CD14-positive monocyte (primary cell): ENCODE measurements around the gene CCDC178. TPM values are rescaled to one million over a fixed set of nuclear protein-coding genes. Genes with fewer than 3 reads are reported as not detected.

Experiments used
- DNase-seq, 3 donors: peaks; one replicate each; pipeline ENCODE4 v3.0.0-alpha.2; 2011 to 2022
- H2AFZ ChIP-seq: 2 replicates; pipeline ENCODE4 v1.6.0; 2012; ENCODE audit warnings: mild to moderate bottlenecking, low read depth, low read length, inconsistent platforms; ENCODE audit not compliant: insufficient read depth, poor library complexity, severe bottlenecking
- H3K27ac ChIP-seq, 2 donors: 1 replicate in 1 of 2; 2 replicates in 1 of 2; pipeline ENCODE4 v1.5.1; 2012 to 2013; ENCODE audit warnings: low read length in 2 of 2, control low read depth in 1 of 2, inconsistent platforms in 1 of 2, low read depth in 1 of 2, mild to moderate bottlenecking in 1 of 2
- H3K27me3 ChIP-seq, 2 donors: one replicate each; pipeline versions ENCODE4 v1.6.0 to v1.6.1; 2011 to 2013; ENCODE audit warnings: low read length in 2 of 2; ENCODE audit not compliant: control insufficient read depth in 2 of 2, insufficient read depth in 2 of 2
- H3K36me3 ChIP-seq, 2 donors: replicated peaks in 1 of 2; 1 replicate in 1 of 2; 2 replicates in 1 of 2; pipeline versions ENCODE4 v1.5.1 to v1.6.1; 2012 to 2013; ENCODE audit warnings: low read length in 2 of 2, control low read depth in 1 of 2, inconsistent platforms in 1 of 2, mild to moderate bottlenecking in 1 of 2; ENCODE audit not compliant: insufficient read depth in 2 of 2, control insufficient read depth in 1 of 2
- H3K4me1 ChIP-seq, 2 donors: 1 replicate in 1 of 2; 2 replicates in 1 of 2; pipeline versions ENCODE4 v1.5.1 to v1.6.1; 2012 to 2013; ENCODE audit warnings: low read length in 2 of 2, control low read depth in 1 of 2, inconsistent platforms in 1 of 2, mild to moderate bottlenecking in 1 of 2, moderate library complexity in 1 of 2; ENCODE audit not compliant: insufficient read depth in 2 of 2, control insufficient read depth in 1 of 2
- H3K4me2 ChIP-seq: replicated peaks from 2 replicates; pipeline ENCODE3; 2012; ENCODE audit warnings: low read length, moderate library complexity, mild to moderate bottlenecking; ENCODE audit not compliant: poor library complexity, severe bottlenecking; ENCODE audit errors: extremely low read depth
- H3K4me3 ChIP-seq, 3 experiments: fragments of 200-600 bp in 1 of 3; sonication (generic) in 1 of 3; replicated peaks in 1 of 3; 1 replicate in 2 of 3; 2 replicates in 1 of 3; pipeline ENCODE4 v1.5.1; 2011 to 2013; ENCODE audit warnings: low read length in 3 of 3, mild to moderate bottlenecking in 3 of 3, control low read depth in 2 of 3, low read depth in 2 of 3, inconsistent platforms in 1 of 3, moderate library complexity in 1 of 3
- H3K79me2 ChIP-seq: 2 replicates; pipeline ENCODE4 v1.6.0; 2012; ENCODE audit warnings: mild to moderate bottlenecking, control low read depth, inconsistent platforms, low read length, moderate library complexity; ENCODE audit not compliant: insufficient read depth
- H3K9ac ChIP-seq: 2 replicates; pipeline ENCODE4 v1.6.0; 2017; ENCODE audit warnings: low read length, mild to moderate bottlenecking; ENCODE audit not compliant: insufficient read depth, poor library complexity, severe bottlenecking
- H3K9me3 ChIP-seq, 2 donors: replicated peaks in 1 of 2; 1 replicate in 1 of 2; 2 replicates in 1 of 2; pipeline versions ENCODE4 v1.5.1 to v1.6.1; 2012 to 2013; ENCODE audit warnings: low read length in 2 of 2, control low read depth in 1 of 2; ENCODE audit not compliant: control insufficient read depth in 1 of 2, insufficient read depth in 1 of 2
- H4K20me1 ChIP-seq: 2 replicates; pipeline ENCODE4 v1.6.0; 2012; ENCODE audit warnings: mild to moderate bottlenecking, low read length, control low read depth, moderate library complexity; ENCODE audit not compliant: insufficient read depth
- H3K27ac Mint-ChIP-seq, 7 donors: one replicate each; pipeline ENCODE4 v1.8.0; 2020; ENCODE audit warnings: mild to moderate bottlenecking in 7 of 7, mixed read lengths in 7 of 7, moderate library complexity in 6 of 7, inconsistent platforms in 2 of 7
- H3K27me3 Mint-ChIP-seq, 3 donors: one replicate each; pipeline ENCODE4 v1.8.0; 2021 to 2022; ENCODE audit warnings: low read depth in 3 of 3, mild to moderate bottlenecking in 3 of 3, mixed read lengths in 3 of 3, moderate library complexity in 3 of 3, inconsistent platforms in 1 of 3
- H3K36me3 Mint-ChIP-seq, 2 donors: one replicate each; pipeline ENCODE4 v1.8.0; 2020; ENCODE audit warnings: mixed read lengths in 2 of 2, inconsistent platforms in 1 of 2, mild to moderate bottlenecking in 1 of 2
- H3K4me1 Mint-ChIP-seq: one replicate; pipeline ENCODE4 v1.8.0; 2020; ENCODE audit warnings: mild to moderate bottlenecking, mixed read lengths
- H3K4me3 Mint-ChIP-seq, 2 donors: one replicate each; pipeline ENCODE4 v1.8.0; 2020; ENCODE audit warnings: mild to moderate bottlenecking in 2 of 2, mixed read lengths in 2 of 2, moderate library complexity in 1 of 2
- H3K9me3 Mint-ChIP-seq, 7 donors: one replicate each; pipeline ENCODE4 v1.8.0; 2020 to 2022; ENCODE audit warnings: mixed read lengths in 7 of 7, mild to moderate bottlenecking in 6 of 7, moderate library complexity in 6 of 7, inconsistent platforms in 2 of 7
- CTCF ChIP-seq: fragments of 200-600 bp; IDR thresholded peaks from one replicate; pipeline ENCODE4 v1.8.0; 2022; ENCODE audit warnings: antibody characterized with exemption, mild to moderate bottlenecking
- WGBS: methylation state at CpG from one replicate; pipeline ENCODE4 v1.1.5; 2013; ENCODE audit warnings: missing lambda C conversion rate; ENCODE audit not compliant: insufficient coverage; 5-methylcytosine and 5-hydroxymethylcytosine counted together
- intact Hi-C, 2 donors: fragments of 100-400 bp; cut with micrococcal nuclease; formaldehyde crosslinking; loops; one replicate each; pipeline versions ENCODE4 v1.15.0 to v1.15.1; 2023
- polyA plus RNA-seq, 3 donors: library from polyadenylated mRNA; depleted of rRNA in 1 of 3; unstranded in 2 of 3; stranded (reverse) in 1 of 3; fragments of 300-500 nt in 2 of 3; fragments of >200 nt in 1 of 3; fragmentation: Illumina TruSeq in 2 of 3; gene quantifications; 1 replicate in 2 of 3; 2 replicates in 1 of 3; pipeline ENCODE4 v1.2.3, GENCODE V29; 2012 to 2021

Gene CCDC178
- polyA plus RNA-seq, 3 donors: not detected

GRCh38 chr18:32889615-32890593, 550.6 kb downstream of the CCDC178 start:
- no peaks in the 10 kb centered on the region for H3K27me3 ChIP-seq
- H4K20me1 ChIP-seq: no peaks in the 10 kb centered on the region
- no peak overlapping the region for H3K27ac ChIP-seq
- no peak overlapping the region for H3K4me3 ChIP-seq
- peaks cover 0 to 5% (median 2%) of the 10 kb centered on the region in 3 donors for H3K27me3 Mint-ChIP-seq
- H3K36me3 Mint-ChIP-seq: no peaks in the 10 kb centered on the region
- no peak overlapping the region for H3K27ac Mint-ChIP-seq
- no peak overlapping the region for H3K4me3 Mint-ChIP-seq
- H3K4me1 ChIP-seq: no peaks in the 10 kb centered on the region
- intact Hi-C loops: no loop called here
- no peaks in the 10 kb centered on the region for H3K36me3 ChIP-seq
- no peak overlapping the region for H3K9ac ChIP-seq
- H3K9me3 Mint-ChIP-seq: peaks cover 0 to 8% (median 0%) of the 10 kb centered on the region in 7 donors
- H3K4me1 Mint-ChIP-seq: no peaks in the 10 kb centered on the region
- H3K9me3 ChIP-seq: no peaks in the 10 kb centered on the region
- no peak overlapping the region for H2AFZ ChIP-seq
- H3K4me2 ChIP-seq: no peak overlapping the region
- 95% methylated on average over 7 of the region's 8 CpGs for WGBS
- H3K79me2 ChIP-seq: no peaks in the 10 kb centered on the region
- DNase-seq: no peak
- no peak for TF ChIP-seq CTCF

GRCh38 chr18:32888306-32888705, 552.2 kb downstream of the CCDC178 start:
- H4K20me1 ChIP-seq: no peaks in the 10 kb centered on the region
- DNase-seq: no peak
- no peaks in the 10 kb centered on the region for H3K79me2 ChIP-seq
- Mint-ChIP-seq H3K27me3 (peaks cover 0 to 5% (median 2%) of the 10 kb centered on the region in 3 donors), H3K4me3 (no peak overlapping the region), H3K27ac (no peak overlapping the region), H3K36me3 (no peaks in the 10 kb centered on the region), H3K9me3 (peaks cover 0 to 6% (median 0%) of the 10 kb centered on the region in 7 donors), H3K4me1 (no peaks in the 10 kb centered on the region)
- no peak overlapping the region for H3K4me3 ChIP-seq
- no peaks in the 10 kb centered on the region for H3K27me3 ChIP-seq
- H2AFZ ChIP-seq: no peak overlapping the region
- H3K4me1 ChIP-seq: no peaks in the 10 kb centered on the region
- 67% methylated on average over 1 of the region's 2 CpGs for WGBS
- H3K27ac ChIP-seq: no peak overlapping the region
- no peak for TF ChIP-seq CTCF
- H3K36me3 ChIP-seq: no peaks in the 10 kb centered on the region
- intact Hi-C loops: no loop called here
- H3K9me3 ChIP-seq: no peaks in the 10 kb centered on the region
- no peak overlapping the region for H3K9ac ChIP-seq
- no peak overlapping the region for H3K4me2 ChIP-seq

Other genes starting within 250 kb of the CCDC178 start
- not detected for gene ASXL3, start 137.5 kb upstream of the CCDC178 start, polyA plus RNA-seq